HG03103 (cell line): ENCODE data around the gene LAMA2.
"Not testable (repeated sequence)": the region's sequence is repeated elsewhere in the genome, so short reads cannot be mapped to it uniquely, and the experiment has no call there.

ENCODE experiments used
- ATAC-seq: cut with Tn5 transposase; IDR thresholded peaks from one replicate; pipeline ENCODE4 v1.9.1; 2021; ENCODE audit warnings: low read depth; ENCODE audit not compliant: unreplicated experiment

The LAMA2 gene

GRCh38 chr6:129059650-129060049, 176.7 kb downstream of the LAMA2 start:
- ATAC-seq = no peak

- no peak for ATAC-seq
Measured at GRCh38 chr6:129069006-129069405, 186.1 kb downstream of the LAMA2 start.

GRCh38 chr6:129073051-129073450, 190.1 kb downstream of the LAMA2 start:
- ATAC-seq = no peak

GRCh38 chr6:129073691-129074395, 190.9 kb downstream of the LAMA2 start:
- no peak for ATAC-seq

GRCh38 chr6:129084406-129084805, 201.5 kb downstream of the LAMA2 start:
- ATAC-seq = no peak

GRCh38 chr6:129088481-129088880, 205.5 kb downstream of the LAMA2 start:
- ATAC-seq = not testable (repeated sequence)

- no peak for ATAC-seq
Measured at GRCh38 chr6:129089357-129089756, 206.4 kb downstream of the LAMA2 start.

- no peak for ATAC-seq
Measured at GRCh38 chr6:129094147-129094546, 211.2 kb downstream of the LAMA2 start.

- ATAC-seq = no peak
Measured at GRCh38 chr6:129096651-129097290, 213.8 kb downstream of the LAMA2 start.

GRCh38 chr6:129098061-129098553, 215.2 kb downstream of the LAMA2 start:
- ATAC-seq = no peak

- no peak for ATAC-seq
Measured at GRCh38 chr6:129099696-129100095, 216.8 kb downstream of the LAMA2 start.

GRCh38 chr6:129100164-129100563, 217.2 kb downstream of the LAMA2 start:
- ATAC-seq = no peak

- no peak for ATAC-seq
Measured at GRCh38 chr6:129102741-129103140, 219.8 kb downstream of the LAMA2 start.

- ATAC-seq = no peak
Measured at GRCh38 chr6:129104131-129104530, 221.2 kb downstream of the LAMA2 start.

GRCh38 chr6:129104560-129104959, 221.6 kb downstream of the LAMA2 start:
- no peak for ATAC-seq

GRCh38 chr6:129105035-129105434, 222.1 kb downstream of the LAMA2 start:
- no peak for ATAC-seq

GRCh38 chr6:129105793-129106192, 222.9 kb downstream of the LAMA2 start:
- ATAC-seq = no peak

GRCh38 chr6:129108337-129108736, 225.4 kb downstream of the LAMA2 start:
- no peak for ATAC-seq

- ATAC-seq = no peak
Measured at GRCh38 chr6:129110690-129111343, 227.9 kb downstream of the LAMA2 start.

- ATAC-seq = no peak
Measured at GRCh38 chr6:129111346-129111745, 228.4 kb downstream of the LAMA2 start.

- no peak for ATAC-seq
Measured at GRCh38 chr6:129111853-129112252, 228.9 kb downstream of the LAMA2 start.

GRCh38 chr6:129112591-129112990, 229.7 kb downstream of the LAMA2 start:
- no peak for ATAC-seq
